HepG2 (cell line): Measurements from ENCODE around the gene TUBGCP5.

Source experiments
- ATRX ChIP-seq: sonication (generic); formaldehyde crosslinking; IDR thresholded peaks from 2 replicates; pipeline ENCODE4 v1.4.0; 2020; ENCODE audit warnings: missing genetic modification reagents, borderline replicate concordance
- CBX5 ChIP-seq: sonication (generic); formaldehyde crosslinking; IDR thresholded peaks from 2 replicates; pipeline ENCODE4 v1.4.0; 2020; ENCODE audit warnings: missing genetic modification reagents, borderline replicate concordance
- NFE2L2 ChIP-seq: fragments of 150-350 bp; IDR thresholded peaks from 2 replicates; pipeline ENCODE4 v1.6.1; 2014; ENCODE audit warnings: low read length
- POLR2AphosphoS5 ChIP-seq: IDR thresholded peaks from 2 replicates; pipeline ENCODE4 v1.6.1; 2012; ENCODE audit warnings: low read depth, low read length
- TBP ChIP-seq: sonication (generic); formaldehyde crosslinking; IDR thresholded peaks from 2 replicates; pipeline ENCODE4 v1.5.0; 2020; ENCODE audit warnings: missing genetic modification reagents
- ZNF629 ChIP-seq: sonication (generic); formaldehyde crosslinking; conservative IDR thresholded peaks from 2 replicates; pipeline ENCODE4 v1.5.0; 2020; ENCODE audit warnings: missing genetic modification reagents

- TF ChIP-seq POLR2AphosphoS5: no peak
- TF ChIP-seq NFE2L2: no peak
- TF ChIP-seq ATRX: no peak
- no peak for TF ChIP-seq TBP (CRISPR knock-in tag)
- TF ChIP-seq ZNF629: no peak
- TF ChIP-seq CBX5: no peak
These were observed 10.7 kb upstream of the TUBGCP5 start for GRCh38 chr15:23049984-23050628.
